ENCODE data around the gene HPCAL1. TPM values are rescaled to one million over a fixed set of nuclear protein-coding genes. Genes with fewer than 3 reads are reported as not detected.

Gene HPCAL1
- total and polyA plus RNA-seq, 5 experiments from 2014 or later, result 71.5 to 122 (median 86.2) TPM

- peak in 1 of 10 donors; percentile 50 for DNase-seq
- no peak for ATAC-seq
- Mint-ChIP-seq H3K9me3 (no peaks in the 10 kb centered on the region), H3K36me3 (peaks cover 0 to 69% (median 7%) of the 10 kb centered on the region in 3 donors), H3K27ac (no peak overlapping the region), H3K27me3 (no peaks in the 10 kb centered on the region), H3K4me1 (peaks cover 0 to 1% (median 0%) of the 10 kb centered on the region in 4 donors), H3K4me3 (no peak overlapping the region)
- POLR2A ChIA-PET, result no interaction called here
Measured at GRCh38 chr2:10425699-10426098, 123.0 kb downstream of the HPCAL1 start.

GRCh38 chr2:10426726-10427617 lies 124.3 kb downstream of the HPCAL1 start:
- Mint-ChIP-seq H3K36me3 (peaks cover 0 to 57% (median 7%) of the 10 kb centered on the region in 3 donors), H3K27me3 (peaks cover 0 to 4% (median 0%) of the 10 kb centered on the region in 5 donors), H3K4me1 (peaks cover 2 to 6% (median 3%) of the 10 kb centered on the region in 4 donors), H3K27ac (peak overlapping the region in 2 of 10 donors; percentile 31 to 80), H3K9me3 (no peaks in the 10 kb centered on the region), H3K4me3 (no peak overlapping the region)
- no peak for ATAC-seq
- DNase-seq, result no peak
- POLR2A ChIA-PET, result no interaction called here

GRCh38 chr2:10427618-10427949 lies 124.9 kb downstream of the HPCAL1 start:
- H3K27ac Mint-ChIP-seq, result peak overlapping the region in 2 of 10 donors; percentile 31 to 80

GRCh38 chr2:10428355-10428754 lies 125.7 kb downstream of the HPCAL1 start:
- peak overlapping the region in 1 of 10 donors; percentile 11 for H3K27ac Mint-ChIP-seq
- peaks cover 0 to 44% (median 7%) of the 10 kb centered on the region in 3 donors for H3K36me3 Mint-ChIP-seq
- no peak for ATAC-seq
- peaks cover 9 to 14% (median 11%) of the 10 kb centered on the region in 4 donors for H3K4me1 Mint-ChIP-seq
- H3K4me3 Mint-ChIP-seq, result no peak overlapping the region
- peaks cover 0 to 17% (median 2%) of the 10 kb centered on the region in 5 donors for H3K27me3 Mint-ChIP-seq
- POLR2A ChIA-PET, result interaction anchor here (0.7 to 0.8 kb wide), 2 partner anchors 126 to 309 kb away, joined by 3 read pairs; no protein-coding TSS in a partner anchor
- DNase-seq, result no peak
- no peaks in the 10 kb centered on the region for H3K9me3 Mint-ChIP-seq

More at GRCh38 chr2:10427618-10427949, 124.9 kb downstream of the HPCAL1 start:
- H3K27me3 Mint-ChIP-seq, result peaks cover 0 to 9% (median 0%) of the 10 kb centered on the region in 5 donors
- H3K9me3 Mint-ChIP-seq, result no peaks in the 10 kb centered on the region
- POLR2A ChIA-PET, result no interaction called here
- peaks cover 0 to 51% (median 7%) of the 10 kb centered on the region in 3 donors for H3K36me3 Mint-ChIP-seq
- no peak overlapping the region for H3K4me3 Mint-ChIP-seq
- H3K4me1 Mint-ChIP-seq, result peaks cover 6 to 10% (median 7%) of the 10 kb centered on the region in 4 donors
- DNase-seq, result no peak
- no peak for ATAC-seq

- Mint-ChIP-seq H3K36me3 (peaks cover 0 to 38% (median 7%) of the 10 kb centered on the region in 3 donors), H3K4me3 (peak overlapping the region in 1 of 10 donors; percentile 18), H3K4me1 (peaks cover 11 to 17% (median 11%) of the 10 kb centered on the region in 4 donors), H3K9me3 (no peaks in the 10 kb centered on the region), H3K27ac (peak overlapping the region in 1 of 10 donors; percentile 11), H3K27me3 (peaks cover 0 to 21% (median 3%) of the 10 kb centered on the region in 5 donors)
- DNase-seq (no peak), ATAC-seq (no peak)
- POLR2A ChIA-PET, result interaction anchor here (0.7 to 0.8 kb wide), 2 partner anchors 127 to 309 kb away, joined by 3 read pairs; no protein-coding TSS in a partner anchor
Measured at GRCh38 chr2:10428924-10429323, 126.2 kb downstream of the HPCAL1 start.

- H3K4me1 Mint-ChIP-seq, result peaks cover 14 to 29% (median 16%) of the 10 kb centered on the region in 4 donors
Measured at GRCh38 chr2:10430886-10431622, 128.3 kb downstream of the HPCAL1 start.

GRCh38 chr2:10431797-10432196 lies 129.1 kb downstream of the HPCAL1 start:
- Mint-ChIP-seq H3K27ac (peak overlapping the region in 2 of 10 donors; percentile 14 to 76), H3K27me3 (peaks cover 0 to 21% (median 3%) of the 10 kb centered on the region in 5 donors), H3K36me3 (peaks cover 0 to 16% (median 4%) of the 10 kb centered on the region in 3 donors), H3K9me3 (no peaks in the 10 kb centered on the region), H3K4me3 (peak overlapping the region in 8 of 10 donors; percentile 39 to 92 (median 76)), H3K4me1 (peaks cover 14 to 29% (median 16%) of the 10 kb centered on the region in 4 donors)
- ATAC-seq (peak; percentile 51 to 59), DNase-seq (peak in 3 of 10 donors; percentile 34 to 65 (median 34))
- POLR2A ChIA-PET, result interaction anchor here (0.9 to 3.1 kb wide), 7 partner anchors 12 to 357 kb away, joined by 3 to 19 read pairs (median 4); partner anchors contain the start of gene ODC1

More at GRCh38 chr2:10430886-10431622, 128.3 kb downstream of the HPCAL1 start:
- DNase-seq (peak in 1 of 10 donors; percentile 53), ATAC-seq (no peak)
- peak overlapping the region in 4 of 10 donors; percentile 31 to 83 (median 74) for H3K4me3 Mint-ChIP-seq
- H3K27ac Mint-ChIP-seq, result peak overlapping the region in 3 of 10 donors; percentile 5 to 51 (median 31)
- POLR2A ChIA-PET, result interaction anchor here (0.6 to 1.4 kb wide), 3 partner anchors 18 to 289 kb away, joined by 3 to 6 read pairs (median 4); partner anchors contain the start of gene ODC1
- H3K9me3 Mint-ChIP-seq, result no peaks in the 10 kb centered on the region
- peaks cover 0 to 22% (median 7%) of the 10 kb centered on the region in 3 donors for H3K36me3 Mint-ChIP-seq
- peaks cover 0 to 21% (median 3%) of the 10 kb centered on the region in 5 donors for H3K27me3 Mint-ChIP-seq

- DNase-seq (peak in 2 of 10 donors; percentile 37 to 60), ATAC-seq (peak; percentile 43 to 54)
- Mint-ChIP-seq H3K36me3 (peaks cover 0 to 8% (median 1%) of the 10 kb centered on the region in 3 donors), H3K4me1 (peaks cover 14 to 29% (median 16%) of the 10 kb centered on the region in 4 donors), H3K4me3 (peak overlapping the region in 8 of 10 donors; percentile 39 to 92 (median 76)), H3K9me3 (no peaks in the 10 kb centered on the region), H3K27ac (peak overlapping the region in 3 of 10 donors; percentile 14 to 76 (median 60)), H3K27me3 (peaks cover 0 to 21% (median 3%) of the 10 kb centered on the region in 5 donors)
- POLR2A ChIA-PET, result interaction anchor here (0.6 to 3.1 kb wide), 8 partner anchors 13 to 358 kb away, joined by 3 to 19 read pairs (median 4); partner anchors contain the start of gene ODC1
Measured at GRCh38 chr2:10432311-10433181, 129.8 kb downstream of the HPCAL1 start.

GRCh38 chr2:10433264-10433946 lies 130.7 kb downstream of the HPCAL1 start:
- peaks cover 0 to 21% (median 3%) of the 10 kb centered on the region in 5 donors for H3K27me3 Mint-ChIP-seq
- DNase-seq (no peak), ATAC-seq (no peak)
- POLR2A ChIA-PET, result interaction anchor here (0.6 to 3.1 kb wide), 5 partner anchors 24 to 308 kb away, joined by 3 to 19 read pairs (median 4); no protein-coding TSS in a partner anchor
- no peaks in the 10 kb centered on the region for H3K9me3 Mint-ChIP-seq
- H3K4me3 Mint-ChIP-seq, result peak overlapping the region in 3 of 10 donors; percentile 23 to 60 (median 34)
- H3K36me3 Mint-ChIP-seq, result no peaks in the 10 kb centered on the region
- H3K27ac Mint-ChIP-seq, result peak overlapping the region in 1 of 10 donors; percentile 2
- H3K4me1 Mint-ChIP-seq, result peaks cover 14 to 29% (median 16%) of the 10 kb centered on the region in 4 donors

- Mint-ChIP-seq H3K4me1 (peaks cover 12 to 29% (median 16%) of the 10 kb centered on the region in 4 donors), H3K27me3 (peaks cover 0 to 21% (median 3%) of the 10 kb centered on the region in 5 donors), H3K4me3 (no peak overlapping the region), H3K9me3 (no peaks in the 10 kb centered on the region), H3K27ac (peak overlapping the region in 4 of 10 donors; percentile 2 to 48 (median 16)), H3K36me3 (peaks cover 0 to under 1% (median 0%) of the 10 kb centered on the region in 3 donors)
- no peak for DNase-seq
- POLR2A ChIA-PET, result interaction anchor here (0.7 to 3.1 kb wide), 6 partner anchors 13 to 362 kb away, joined by 3 to 19 read pairs (median 4); partner anchors contain the start of gene ODC1
- ATAC-seq, result no peak
Measured at GRCh38 chr2:10433947-10434885, 131.5 kb downstream of the HPCAL1 start.
